ENCODE measurements around the gene NT5DC1.
A peak's percentile ranks its signal among the peaks of the same experiment; 100 is the strongest.

Gene NT5DC1

DNA sequence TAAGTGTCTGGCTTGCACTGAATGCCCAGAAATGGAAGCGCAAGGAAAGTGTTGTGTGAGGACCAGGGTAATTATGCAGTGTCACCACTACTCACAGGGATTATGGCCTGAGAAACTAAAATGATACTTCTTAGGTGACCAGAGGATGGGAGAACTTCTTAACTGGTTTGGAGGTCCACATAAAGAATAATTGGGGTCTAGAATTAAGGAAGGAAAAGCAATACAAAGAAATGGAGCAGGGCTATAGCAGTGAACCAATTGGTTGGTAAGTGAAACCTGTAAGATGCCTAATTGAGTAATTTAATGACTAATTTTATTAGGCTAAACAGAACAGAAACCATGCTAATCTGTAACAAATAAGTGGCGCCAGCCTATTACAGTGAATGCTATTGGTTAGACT is 147.9 kb downstream of the NT5DC1 start:
- DNase-seq = no peak

DNA sequence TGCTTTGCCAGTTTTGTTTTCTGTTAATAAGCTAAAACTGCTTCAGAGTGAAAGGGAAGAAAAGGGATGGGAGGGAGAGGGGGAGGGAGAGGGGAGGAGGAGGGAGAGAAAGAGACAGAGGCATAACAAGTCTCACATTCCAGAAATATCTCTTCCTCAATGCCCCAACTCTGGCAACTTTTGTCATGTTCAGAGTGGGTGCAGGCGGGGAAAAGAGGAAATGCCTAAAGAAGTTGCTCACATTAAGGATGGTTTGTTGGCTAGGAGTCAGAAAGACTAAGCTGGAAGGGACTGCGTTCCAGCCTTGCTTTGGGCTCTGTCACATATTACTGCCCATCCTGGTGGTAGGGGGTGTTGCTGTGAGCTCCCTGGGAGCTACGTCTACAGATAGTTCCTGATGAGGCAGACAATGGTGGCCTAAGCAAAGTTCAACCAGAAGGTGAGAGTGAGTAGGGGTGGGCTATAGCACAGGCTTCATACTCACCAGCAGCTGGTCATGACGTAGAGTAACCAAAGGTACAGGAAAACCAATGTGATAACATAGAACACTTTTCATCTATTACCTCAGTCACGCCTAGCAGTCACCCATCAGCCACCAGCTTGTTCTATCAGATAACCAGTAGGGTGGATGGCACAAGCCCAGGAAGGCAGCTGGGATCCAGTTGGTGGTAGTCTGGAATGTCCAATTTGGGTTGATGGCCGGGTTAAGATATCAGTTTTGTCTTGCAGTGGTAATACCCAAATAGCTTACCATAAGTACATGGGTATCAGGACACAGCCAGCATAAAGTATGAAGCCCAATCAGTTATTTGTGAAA is 151.1 kb downstream of the NT5DC1 start:
- no peak for DNase-seq

DNA sequence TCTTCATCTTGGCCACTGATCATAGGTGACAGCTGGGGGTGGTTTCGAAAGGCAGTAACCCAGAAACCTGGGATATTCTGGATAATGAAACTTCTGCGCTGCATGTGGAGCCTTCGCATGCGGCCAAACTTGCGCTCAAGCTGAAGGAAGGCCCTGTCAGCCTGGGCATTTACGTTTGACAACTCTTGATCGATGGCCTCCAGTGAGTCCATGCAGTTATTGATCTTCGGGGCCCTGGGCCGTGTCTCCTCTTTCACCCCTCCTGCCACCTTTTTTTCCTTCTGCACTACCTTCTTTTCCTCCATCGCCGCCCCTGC is 152.5 kb downstream of the NT5DC1 start:
- no peak for DNase-seq

DNA sequence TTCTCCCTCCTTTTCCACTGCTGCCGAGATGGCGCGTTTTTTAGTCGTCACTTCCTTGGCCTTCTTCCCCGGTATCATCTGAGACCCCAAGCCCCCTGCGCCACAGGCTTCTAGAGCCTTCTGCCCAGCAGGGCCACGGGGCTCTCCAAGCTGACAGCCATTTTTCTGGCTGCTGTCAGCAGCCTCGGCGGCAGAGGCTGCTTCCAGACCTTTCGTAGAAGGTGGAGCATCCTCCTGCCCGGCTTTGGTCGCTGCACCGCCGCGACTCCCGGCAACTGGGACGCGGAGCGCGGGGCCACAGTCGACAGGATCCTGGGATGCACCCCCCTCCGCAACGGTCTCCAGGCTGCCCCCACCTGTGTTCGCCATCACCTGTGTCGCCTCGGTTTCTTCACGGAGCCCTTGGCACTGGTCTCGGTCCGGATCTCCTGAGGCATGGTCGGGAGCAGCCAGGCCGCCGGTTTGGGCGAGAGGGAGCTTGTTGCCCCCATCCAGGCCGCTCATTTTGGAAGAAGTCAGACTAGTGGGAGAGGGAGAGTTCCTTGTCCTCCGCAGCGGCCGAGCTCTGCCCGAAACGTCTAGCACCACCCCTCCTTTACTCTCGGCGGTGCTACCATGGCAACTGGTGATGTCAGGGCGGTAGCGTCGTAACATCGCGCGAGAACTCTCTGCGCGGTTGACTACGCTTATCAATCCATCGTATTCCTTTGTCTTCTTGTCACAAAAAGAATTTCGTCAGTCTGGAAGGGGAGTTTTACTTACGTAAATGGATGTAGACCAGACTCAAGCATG is 153.0 kb downstream of the NT5DC1 start, which contains the start of gene TSPYL4:
Gene TSPYL4 (minus strand): TSS at position 571 of the 792 bp plus-strand sequence. CDS start 67 bp downstream, at position 504.
- peak; percentile 44 for DNase-seq

DNA sequence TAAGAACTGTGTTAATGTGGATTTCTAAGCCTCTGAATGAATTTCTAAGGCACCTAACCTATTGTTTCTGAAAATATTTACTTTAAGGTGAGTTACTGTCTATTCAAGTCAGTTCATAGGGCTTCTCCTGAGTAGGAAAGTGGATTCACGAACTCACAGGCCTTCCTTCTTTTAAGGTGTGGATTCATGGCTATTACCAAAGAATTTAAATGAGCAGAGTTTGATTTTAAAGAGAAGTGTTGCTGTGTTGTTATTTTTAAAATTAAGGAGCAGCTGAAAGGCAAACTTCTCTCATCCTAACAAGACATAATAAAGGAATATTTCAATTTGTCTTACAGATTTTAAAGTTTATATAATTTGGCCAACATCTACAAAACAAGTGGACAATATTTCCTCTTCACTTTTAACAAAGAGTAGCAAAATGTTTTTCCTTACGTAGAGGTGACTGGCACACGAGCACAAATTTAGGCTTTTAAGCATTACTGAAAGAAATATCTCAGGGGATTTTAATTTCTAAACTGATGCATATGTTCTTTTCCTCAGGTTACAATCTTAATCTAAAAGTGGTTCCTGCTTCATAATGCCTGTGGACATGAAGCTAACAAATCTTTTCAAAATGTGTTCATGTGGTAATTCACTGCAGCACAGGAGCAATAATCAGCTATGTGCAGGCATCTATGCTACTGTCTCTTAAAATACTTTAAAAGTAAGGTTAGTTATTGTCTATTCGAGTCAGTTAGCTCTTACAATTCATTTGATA is 153.8 kb downstream of the NT5DC1 start:
- no peak for DNase-seq

DNA sequence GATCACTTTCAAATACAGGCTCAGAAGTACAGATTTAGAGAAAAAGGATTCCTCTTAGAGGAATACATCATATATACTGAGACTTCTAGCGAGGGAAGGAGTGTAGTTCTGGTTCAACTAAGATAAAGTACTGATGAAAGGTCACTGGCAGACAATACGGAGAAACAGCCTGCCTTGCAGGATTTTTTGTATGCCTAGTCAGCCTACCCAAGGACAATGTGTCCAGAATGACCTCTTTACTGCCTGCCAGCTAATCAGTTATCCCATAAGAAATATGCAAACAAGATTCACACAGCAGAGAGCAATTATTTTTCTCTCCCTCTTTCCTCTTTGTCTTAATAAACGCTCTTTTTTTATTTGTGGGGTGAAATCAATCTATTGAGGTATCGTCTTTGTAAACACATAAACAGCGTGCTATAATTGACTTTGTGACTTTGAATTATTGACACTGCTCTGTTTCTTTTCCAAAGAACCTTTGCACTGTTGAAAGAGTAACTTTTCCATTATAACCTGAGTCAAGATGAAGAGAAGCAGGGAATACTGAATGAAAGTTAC is 154.7 kb downstream of the NT5DC1 start:
- no peak for DNase-seq

DNA sequence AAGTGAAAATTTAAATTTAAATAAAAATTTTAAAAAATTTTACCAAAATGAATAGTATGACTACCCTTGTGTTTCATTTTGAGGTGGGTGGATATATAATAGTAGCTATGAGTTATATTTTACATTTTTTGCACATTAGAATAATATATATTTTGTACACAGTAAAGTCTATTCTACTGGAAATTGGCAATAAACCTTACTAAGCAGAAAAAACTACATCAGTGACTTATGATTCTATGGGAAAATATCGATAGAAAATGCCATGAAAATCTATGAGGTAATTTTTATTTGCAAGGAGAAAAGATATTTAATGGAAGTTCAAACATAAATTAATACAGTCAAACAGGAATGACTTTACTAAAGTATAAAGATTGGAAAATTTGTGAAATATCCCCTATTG is 156.0 kb downstream of the NT5DC1 start:
- DNase-seq = no peak

DNA sequence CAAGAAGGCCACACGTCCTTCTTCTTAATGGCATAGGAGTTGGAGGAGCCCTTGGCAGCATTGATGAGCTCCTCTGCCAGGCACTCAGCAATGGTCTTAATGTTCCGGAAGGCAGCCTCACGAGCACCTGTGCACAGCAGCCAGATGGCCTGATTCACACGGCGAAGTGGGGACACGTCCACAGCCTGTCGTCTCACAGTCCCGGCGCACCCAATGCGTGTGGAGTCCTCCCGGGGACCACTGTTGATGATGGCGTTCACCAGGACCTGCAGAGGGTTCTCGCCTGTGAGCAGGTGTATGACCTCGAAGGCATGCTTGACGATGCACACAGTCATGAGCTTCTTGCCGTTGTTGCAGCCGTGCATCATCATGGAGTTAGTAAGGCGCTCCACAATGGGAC is 157.9 kb downstream of the NT5DC1 start:
- no peak for DNase-seq

DNA sequence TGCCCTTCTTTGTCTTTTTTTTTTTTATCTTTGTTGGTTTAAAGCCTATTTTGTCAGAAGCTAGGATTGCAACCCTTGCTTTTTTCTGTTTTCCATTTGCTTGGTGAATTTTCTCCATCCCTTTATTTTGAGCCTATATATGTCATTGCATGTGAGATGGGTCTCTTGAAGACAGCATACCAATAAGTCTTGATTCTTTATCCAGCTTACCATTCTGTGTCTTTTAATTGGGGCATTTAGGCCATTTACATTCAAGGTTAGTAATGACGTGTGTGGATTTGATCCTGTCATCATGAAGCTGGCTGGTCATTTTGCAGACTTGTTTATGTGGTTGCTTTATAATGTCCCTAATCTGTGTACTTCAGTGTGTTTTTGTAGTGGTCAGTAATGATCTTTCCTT is 162.7 kb downstream of the NT5DC1 start:
- no peak for DNase-seq

DNA sequence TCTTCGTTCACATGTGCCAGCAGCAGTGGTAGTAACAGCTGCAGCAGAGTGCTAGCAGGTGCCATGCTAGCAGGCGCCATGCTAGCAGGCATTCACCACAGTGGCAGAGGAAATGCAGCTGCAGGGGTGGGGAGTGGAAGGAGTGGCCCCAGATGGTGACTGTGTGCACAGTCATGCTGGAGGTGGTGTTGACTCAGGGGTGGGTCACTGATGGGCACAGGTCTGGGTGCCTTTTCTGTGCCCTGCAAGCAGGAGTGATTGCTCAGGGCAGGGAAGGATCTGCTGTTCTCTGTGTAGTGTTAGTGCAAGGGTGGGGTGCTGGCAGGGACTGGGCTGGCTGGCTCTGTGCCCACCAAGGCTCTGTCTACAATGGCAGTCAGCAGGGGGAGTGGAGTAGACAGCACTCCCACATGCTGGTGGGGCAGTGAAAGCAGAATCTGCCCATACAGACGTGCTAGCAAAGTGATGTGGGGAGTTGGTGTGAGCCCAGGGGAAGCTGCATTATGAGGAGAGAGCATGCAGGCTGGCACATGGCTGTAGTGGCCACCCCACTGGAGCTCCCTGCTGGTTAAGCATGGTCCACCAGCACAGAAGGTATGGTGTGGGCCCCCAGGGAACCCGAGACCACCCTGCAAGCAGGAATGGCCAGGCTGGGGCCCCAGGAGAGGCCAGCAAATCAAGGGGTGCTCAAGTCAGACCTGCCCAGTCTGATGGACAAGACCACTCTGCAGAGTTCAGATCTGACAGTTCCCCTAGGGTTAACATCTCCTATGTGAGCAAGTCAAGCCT is 164.6 kb downstream of the NT5DC1 start:
- DNase-seq = no peak

DNA sequence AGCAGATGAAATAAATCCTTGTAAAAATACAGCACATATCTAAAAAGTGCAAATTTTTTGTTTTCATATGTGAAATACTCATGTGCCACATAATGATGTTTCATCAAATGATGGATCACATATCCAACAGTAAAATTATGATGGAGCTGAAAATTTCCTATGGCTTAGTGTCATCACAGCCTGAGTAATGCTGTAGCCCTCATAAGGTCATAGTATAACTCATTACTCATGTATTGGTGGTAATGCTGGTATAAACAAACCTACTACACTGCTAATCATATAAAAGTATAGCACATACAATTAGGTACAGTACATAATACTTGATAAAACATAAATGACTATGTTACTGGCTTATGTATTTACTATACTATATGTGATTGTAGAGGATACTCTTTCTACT is 166.2 kb downstream of the NT5DC1 start:
- no peak for DNase-seq

DNA sequence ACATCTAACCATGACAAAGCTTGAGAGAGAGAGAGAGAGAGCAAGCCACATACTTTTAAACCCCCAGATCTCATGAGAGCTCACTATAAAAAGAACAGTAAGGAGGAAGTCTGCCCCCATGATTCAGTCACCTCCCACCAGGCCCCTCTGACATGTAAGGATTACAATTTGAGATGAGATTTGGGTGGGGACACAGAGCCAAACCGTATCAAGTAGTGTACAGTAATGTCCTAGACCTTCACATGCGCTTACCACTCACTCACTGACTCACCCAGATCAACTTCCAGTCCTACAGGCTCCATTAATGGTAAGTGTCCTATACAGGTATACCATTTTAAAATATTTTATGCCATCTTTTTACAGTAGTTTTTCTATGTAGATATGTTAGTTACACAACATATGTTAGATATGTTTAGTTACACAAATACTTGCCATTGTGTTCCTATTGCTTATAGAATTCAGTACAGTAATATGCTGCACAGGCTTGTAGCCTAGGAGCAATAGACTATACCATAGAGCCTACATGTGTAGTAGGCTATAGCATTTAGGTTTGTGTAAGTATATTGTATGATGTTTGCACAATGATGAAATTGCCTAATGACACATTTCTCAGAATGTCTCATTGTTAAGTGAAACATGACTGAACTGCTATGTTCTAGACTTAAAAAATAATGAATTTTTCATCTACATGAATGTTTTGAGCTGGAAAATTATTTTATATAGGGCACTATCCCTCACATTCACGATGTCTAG is 167.4 kb downstream of the NT5DC1 start:
- DNase-seq = no peak

DNA sequence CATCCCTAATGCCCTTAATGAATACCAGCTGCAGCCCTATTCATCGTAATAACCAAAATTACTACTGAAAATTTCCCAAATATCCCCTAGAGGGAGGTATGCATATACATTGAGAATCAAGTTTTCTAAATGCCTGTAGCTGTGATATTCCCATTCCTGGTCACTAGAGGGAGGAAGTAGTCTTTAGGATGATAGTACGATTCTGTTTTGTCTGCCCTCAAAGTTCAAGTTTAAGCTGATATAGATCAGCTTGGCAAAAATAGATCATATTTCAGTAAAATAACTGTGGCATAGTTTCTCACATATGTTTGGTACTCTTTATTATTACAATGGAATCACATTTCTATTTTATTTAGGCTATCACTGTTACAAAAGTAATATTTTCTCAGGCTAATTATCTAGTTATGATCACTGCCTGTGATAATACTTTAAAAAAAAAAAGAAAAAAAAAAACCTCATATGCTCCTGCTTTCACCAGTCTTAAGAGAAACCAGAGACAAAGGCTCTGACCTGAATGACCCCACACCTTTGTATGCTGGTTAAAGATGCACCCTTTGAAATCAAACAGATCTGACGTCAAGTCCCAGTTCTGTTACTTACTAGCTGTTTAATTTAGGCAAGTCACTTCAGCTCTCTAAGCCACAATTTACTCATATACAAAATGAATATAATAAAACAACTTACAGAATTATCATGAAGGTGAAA is 168.1 kb downstream of the NT5DC1 start:
- DNase-seq = no peak

DNA sequence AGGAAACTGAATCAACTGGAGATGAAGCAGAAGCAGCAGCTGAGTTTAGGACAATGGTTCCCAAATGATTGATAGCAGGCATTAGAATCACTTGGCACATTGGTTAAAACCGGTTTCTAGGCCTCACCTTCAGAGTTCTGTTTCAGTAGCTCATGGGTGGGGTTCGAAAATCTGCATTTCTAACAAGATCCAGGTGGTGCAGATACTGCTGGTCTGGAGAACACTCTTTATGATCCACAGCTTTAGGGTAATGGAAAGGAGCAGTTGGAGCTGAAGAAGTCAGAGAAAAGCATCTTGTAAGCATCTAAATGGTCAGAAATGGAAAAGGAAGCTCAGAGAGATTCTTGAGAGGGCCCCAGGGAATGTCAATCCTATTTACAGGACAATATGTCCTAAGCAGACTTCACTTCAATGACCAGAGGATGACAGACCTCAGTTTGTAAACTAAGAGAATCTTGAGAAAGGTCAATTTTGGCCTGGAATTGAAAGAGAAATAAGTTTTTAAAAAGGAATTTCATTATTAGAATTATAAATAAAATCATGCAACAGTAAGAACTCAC is 170.6 kb downstream of the NT5DC1 start:
- no peak for DNase-seq

DNA sequence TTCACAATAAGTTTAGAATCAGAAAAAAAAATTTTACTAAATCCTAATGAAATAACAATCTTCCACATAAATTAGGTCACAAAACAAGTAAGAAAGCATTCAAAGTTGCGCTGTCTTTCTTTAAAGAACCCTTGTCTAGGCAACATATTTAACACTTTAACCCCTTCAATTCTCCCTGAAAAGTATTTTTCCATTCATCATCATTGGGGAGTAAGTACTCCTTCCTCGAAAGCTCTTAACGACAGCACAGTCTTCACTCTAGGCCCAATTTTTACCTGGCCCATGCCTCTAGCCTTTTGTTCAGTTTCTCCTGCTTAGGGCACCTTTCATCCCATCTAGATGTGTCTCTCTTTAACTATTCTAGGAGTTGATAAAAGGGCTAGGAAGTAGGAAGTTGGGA is 176.5 kb downstream of the NT5DC1 start:
- no peak for DNase-seq

DNA sequence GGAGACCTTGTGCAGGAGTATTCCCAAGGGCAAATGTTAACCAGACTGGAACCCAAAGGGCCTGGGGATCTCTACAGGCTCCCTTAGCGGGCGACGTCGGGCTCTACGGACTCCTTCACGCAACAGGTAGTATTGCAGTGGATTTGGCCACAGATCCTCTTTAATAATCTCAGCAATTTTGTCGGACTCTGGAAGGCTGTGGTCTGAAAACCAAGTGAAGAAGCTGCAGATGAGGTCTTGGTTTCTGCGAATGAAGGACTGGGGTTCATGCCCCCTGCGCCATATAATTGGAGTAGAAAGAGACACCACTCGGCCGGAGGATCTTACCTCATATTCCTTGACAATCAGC is 177.8 kb downstream of the NT5DC1 start:
- no peak for DNase-seq

DNA sequence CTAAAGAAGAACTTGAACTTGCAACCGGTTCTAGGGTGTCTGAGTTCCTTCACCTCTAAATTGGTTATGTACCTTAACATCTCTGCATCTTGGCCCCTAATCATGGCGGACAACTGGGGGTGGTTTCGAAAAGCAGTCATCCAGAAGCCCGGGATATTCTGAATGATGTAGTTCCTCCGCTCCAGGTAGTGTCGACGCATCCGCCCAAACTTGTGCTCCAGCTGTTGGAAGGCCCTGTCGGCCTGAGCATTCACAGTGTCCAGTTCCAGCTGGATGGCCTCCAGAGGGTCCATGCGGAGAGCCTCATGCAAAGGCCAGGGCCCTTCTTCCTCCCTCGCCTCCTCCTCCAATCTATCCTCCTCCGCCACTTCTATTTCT is 178.2 kb downstream of the NT5DC1 start:
- DNase-seq = no peak

DNA sequence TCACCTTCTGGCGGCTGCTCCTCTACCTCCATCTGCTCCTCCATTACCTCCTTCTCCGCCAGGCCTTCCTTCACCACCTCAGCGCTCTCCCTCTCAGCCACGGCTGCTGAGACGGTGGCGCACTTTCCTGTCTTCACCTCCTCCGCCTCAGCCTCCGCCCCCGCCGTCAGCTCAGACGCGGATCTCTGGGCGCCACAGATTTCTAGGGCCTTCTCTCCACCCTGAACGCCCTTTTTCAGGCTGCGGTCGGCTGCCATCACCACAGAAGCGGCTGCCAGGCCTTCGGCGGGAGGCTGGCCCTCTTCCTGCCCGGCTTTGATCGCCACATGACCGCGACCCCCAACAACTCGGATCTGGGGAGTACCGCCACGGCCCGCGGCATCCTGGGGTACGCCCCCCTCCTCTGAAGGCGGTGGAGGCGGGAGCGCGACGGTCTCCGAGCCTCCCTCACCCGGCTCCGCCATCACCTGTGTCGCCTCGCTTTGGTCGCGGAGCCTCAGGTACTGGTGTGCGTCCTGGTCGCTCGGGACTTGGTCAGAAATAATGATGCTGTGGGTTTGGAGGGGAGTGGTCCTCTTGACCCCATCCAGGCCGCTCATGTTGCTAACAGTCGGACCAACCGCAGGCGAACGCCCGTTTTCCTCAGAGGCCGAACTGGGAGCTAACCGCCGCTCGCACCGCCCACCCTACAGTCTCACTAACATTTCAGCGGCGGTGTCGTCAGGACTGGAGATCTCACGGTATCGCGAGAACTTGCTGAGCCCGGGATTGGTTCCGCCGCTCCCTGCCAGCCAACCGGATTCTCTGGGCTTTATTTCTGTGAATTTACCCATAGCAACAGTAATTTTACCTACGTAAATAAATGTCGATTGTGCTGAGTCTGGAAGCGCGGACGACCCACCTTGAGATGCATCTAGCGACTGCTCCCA is 178.8 kb downstream of the NT5DC1 start, which contains the start of gene TSPYL1:
Gene TSPYL1 (minus strand): TSS at position 699 of the 929 bp plus-strand sequence. CDS start 100 bp downstream, at position 599.
- DNase-seq = peak; percentile 79

DNA sequence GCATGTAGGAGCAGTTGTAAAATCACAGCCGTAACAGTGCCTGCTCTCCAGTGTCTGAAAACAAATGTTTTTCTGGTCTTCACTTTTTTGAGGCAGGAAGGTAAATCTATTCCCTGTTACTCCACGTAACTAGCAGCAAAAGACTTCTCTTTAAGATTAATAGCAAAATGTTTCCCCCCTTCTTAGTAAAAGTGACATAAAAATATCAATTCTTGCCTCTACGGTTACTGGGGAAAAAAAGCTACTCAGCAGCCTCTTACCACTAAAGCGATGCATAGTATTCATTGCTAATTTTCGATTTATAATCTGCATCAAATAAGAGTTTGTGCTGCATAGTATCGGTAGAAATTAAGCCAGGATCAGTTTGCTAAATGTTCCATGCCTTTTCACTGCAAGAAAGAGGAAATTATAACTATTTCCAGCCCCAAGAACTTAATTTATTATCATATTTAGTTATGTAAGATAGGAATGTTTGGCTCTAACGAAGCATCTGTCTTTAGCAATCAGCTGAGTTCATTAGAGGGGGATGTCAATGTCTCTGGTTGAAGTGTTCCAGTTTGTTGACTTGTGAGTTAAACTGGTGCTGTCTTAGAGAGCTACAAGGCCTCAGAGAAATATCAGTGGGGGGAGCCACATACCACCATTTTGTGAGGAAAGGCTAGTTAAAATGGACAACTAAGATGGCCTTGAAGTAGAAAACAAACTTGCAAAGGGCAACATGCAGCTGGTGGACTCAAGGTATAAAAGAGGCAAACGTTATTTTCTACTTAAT is 179.7 kb downstream of the NT5DC1 start:
- no peak for DNase-seq
